GM12892 (cell line): ENCODE measurements around the gene PLCH1.

ENCODE experiments used
- DNase-seq: peaks from one replicate; pipeline ENCODE4 v3.0.0; 2011; ENCODE audit not compliant: insufficient read length
- FAIRE-seq: peaks from 2 replicates; lab custom pipeline; 2011; peaks lifted over from hg19 to GRCh38; lab: Jason Lieb, UNC
- POLR2A ChIP-seq: IDR thresholded peaks from 2 replicates; pipeline ENCODE4 v1.6.1; 2011; ENCODE audit warnings: low read depth, low read length, control low read depth
- POLR2AphosphoS5 ChIP-seq: IDR thresholded peaks from 2 replicates; pipeline ENCODE4 v1.6.1; 2011; ENCODE audit warnings: low read depth, low read length, control low read depth
- TAF1 ChIP-seq: IDR thresholded peaks from 2 replicates; pipeline ENCODE4 v1.6.1; 2011; ENCODE audit warnings: low read depth, mild to moderate bottlenecking, control low read depth, low read length, borderline replicate concordance

The PLCH1 gene

DNA sequence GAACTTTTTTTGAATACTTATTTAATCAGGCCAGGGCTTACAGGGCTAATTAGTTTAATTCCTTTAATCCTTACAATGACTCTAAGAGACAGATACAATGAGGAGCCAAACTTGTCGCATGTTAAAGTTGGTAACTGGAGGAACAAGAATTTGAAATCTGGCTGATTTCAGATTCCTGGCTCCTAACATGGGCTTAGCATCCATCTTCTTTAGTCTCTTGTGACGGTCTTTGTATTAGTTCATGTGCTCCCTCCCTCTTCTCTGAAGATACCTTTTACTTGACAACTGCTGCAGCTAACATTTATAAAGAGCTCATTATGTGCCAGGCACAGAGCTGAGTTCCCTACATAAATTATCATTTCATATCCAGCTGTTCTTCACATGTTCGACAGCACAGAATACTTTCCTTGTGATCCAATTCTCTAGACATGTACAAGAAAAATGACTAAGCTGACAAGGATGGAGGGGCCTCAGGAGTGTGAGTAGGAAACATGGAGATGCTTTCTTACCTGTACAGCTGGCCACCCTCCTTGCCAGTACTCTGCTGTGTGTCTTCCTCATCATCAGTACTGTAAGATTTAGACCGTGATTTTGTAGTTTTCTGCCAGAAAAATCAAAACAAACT lies 244.6 kb downstream of the PLCH1 start:
- DNase-seq (no peak), FAIRE-seq (peak; percentile 48)
- TF ChIP-seq POLR2AphosphoS5 (no peak), POLR2A (no peak)

DNA sequence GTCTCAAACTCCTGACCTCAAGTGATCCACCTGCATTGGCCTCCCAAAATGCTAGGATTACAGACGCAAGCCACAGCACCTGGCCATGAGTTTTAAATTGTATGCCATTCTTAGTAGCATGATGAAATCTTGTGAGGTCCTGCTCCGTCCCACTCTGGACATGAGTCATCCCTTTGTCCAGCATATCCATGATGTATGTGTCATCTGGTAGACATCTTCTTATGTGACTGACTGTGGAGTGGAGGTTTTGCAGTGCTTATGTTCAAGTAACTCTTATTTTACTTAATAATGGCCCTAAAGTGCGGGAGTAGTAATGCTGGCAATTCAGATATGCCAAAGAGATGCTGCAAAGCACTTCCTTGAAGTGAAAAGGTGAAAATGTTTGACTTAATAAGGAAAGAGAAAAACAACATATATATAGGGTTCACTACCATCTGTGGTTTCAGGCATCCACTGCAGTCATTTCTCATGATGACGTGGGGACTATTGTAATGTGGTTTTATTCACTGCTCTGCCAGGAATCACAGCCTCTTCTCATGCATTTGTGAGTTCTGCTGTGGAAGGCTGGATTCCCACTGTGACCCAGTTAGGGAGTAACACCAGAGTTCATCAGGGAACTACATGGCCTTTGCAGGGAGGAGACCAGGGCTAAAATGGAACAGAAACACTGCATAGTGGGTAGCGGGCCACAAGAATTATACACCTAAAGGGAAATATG lies 246.8 kb downstream of the PLCH1 start:
- DNase-seq (no peak), FAIRE-seq (no peak)
- no peak for TF ChIP-seq TAF1
- no peak for TF ChIP-seq POLR2AphosphoS5
- TF ChIP-seq POLR2A = no peak

DNA sequence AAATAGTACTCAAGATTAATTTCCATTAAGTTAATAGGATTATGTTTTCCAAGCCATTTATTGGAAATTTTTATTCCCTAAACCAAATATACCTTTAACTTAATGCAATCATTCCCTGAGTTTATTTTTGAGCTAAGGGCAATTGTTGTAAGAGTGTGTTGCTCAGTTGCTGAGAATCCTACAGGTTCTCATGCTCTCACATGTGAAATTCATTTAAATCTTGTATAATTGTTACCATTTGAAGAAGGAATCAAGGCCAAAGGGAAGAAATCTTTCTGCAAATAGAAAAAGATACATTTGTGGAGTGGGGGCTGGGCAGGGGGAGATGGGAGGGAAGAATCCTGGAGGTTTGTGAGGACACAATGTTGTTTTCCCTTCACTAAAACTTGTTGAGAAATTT lies 248.7 kb downstream of the PLCH1 start:
- TF ChIP-seq POLR2AphosphoS5 (no peak), TAF1 (no peak), POLR2A (no peak)
- DNase-seq = no peak
- no peak for FAIRE-seq

DNA sequence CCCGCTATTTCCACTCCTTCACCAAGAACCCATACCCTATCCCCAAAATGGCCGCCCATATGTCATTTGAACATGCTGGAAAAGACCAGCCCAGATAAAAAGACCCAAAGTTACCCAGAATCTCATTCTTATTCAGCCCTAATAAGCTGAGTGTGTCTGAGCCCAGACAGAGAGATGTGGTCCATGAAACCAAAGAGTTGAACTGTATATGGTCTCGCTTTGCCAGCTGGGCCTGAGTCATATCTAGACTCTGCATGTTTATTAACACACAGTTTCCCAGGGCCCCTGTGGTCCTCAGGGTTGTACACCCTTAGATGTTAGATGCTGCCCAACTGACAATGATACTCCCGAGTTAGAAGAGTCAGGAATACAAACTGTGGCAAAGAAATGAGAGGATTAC lies 249.5 kb downstream of the PLCH1 start:
- no peak for DNase-seq
- no peak for FAIRE-seq
- TF ChIP-seq POLR2A (no peak), TAF1 (no peak), POLR2AphosphoS5 (no peak)

DNA sequence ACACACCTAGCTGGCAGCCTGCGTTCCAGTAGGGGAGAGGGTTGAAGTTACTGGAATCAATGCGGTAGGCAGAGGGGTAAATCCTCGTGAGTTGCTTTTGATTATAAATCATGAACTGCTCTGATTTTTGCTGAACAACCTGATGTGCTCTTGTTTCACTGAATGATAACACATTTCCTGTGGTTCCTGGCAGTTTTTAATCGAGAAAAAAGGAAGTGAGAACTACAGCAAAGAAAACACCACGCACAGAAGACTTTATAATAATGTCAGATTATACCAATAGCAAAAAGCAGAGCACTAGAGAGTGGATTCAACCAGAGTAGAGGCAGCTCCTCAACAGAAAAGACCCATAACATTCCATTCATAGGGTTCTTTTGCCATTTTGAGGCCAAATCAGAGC lies 250.5 kb downstream of the PLCH1 start:
- no peak for DNase-seq
- FAIRE-seq = no peak
- TF ChIP-seq POLR2A = no peak
- no peak for TF ChIP-seq POLR2AphosphoS5
- no peak for TF ChIP-seq TAF1

DNA sequence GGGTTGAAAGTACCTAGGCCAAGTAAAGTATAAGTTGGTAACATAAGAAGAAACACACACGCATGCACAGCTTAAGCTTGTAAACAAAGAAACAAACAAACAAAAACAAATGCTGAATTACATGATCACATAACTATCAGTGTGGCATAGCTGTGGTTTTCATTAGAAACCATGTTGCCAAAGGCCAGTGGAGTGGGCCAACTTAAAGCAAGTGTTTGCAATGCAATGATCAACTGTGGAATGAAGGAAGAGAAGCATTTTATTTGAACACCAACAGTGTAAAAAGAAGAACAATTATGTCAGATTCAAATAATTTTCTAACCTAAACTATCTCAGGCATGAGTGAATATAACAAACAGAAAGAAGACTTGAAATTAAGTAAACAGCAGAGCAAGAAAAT lies 252.0 kb downstream of the PLCH1 start:
- TF ChIP-seq POLR2AphosphoS5 (no peak), TAF1 (no peak), POLR2A (no peak)
- FAIRE-seq (no peak), DNase-seq (no peak)

DNA sequence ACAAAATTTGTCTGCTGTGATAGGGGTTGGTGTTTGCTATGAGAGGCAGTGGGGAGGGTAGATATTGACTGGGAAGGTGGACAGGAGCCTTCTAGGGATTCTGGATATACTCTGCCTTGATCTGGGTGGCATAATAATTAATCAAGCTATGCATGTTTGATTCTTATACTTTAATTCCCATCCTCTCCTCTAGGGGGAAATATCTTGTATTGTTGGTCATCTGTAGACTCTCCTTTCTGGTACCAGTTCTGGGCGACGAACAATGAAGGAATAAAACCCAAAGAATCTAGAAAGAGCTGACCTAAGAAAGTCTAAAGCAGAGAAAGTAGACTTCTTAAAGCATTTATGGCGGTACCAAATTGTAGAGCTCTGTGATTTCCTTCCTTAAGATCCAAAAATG lies 253.2 kb downstream of the PLCH1 start:
- TF ChIP-seq POLR2AphosphoS5 (no peak), TAF1 (no peak), POLR2A (no peak)
- no peak for FAIRE-seq
- DNase-seq = no peak

DNA sequence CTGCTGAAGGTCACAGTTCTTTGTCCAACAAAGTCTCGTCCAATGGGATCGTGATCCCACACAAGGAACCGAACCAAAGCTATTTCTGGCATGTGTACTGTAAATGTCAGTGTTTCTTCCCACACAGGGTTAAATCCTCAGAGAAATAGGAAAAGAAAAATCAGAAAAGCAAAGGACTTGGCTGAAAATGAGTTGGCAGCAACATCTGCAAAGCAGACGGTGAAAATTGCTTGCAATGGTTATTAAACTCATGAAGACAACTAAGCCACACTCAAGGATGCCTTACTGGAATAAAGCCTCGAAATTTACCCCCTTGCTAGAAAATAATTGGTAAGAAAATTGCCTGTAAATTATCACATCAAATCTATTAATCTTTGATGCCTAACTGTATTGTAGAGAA lies 256.2 kb downstream of the PLCH1 start:
- no peak for FAIRE-seq
- TF ChIP-seq POLR2AphosphoS5 (no peak), POLR2A (no peak), TAF1 (no peak)
- DNase-seq = no peak

DNA sequence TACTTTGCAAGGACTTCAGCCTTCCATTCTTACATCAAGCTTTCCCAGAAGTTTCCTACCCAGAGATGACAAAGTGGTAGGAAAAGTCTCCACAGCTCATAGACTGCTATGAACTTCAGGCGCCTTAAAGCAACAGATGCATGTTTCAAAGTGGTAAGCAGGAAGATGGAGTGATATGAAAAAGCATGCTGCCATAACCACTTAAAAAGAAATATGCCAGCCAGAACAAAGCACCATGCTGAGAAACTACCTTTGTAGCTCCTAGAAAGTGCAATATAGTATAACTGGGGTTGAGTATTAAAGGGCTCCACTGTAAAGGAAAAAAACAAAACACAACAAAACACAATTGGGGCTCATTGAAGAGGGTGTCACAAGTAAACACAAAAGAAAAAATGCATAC lies 259.0 kb downstream of the PLCH1 start:
- TF ChIP-seq TAF1 (no peak), POLR2A (no peak), POLR2AphosphoS5 (no peak)
- FAIRE-seq (no peak), DNase-seq (no peak)

DNA sequence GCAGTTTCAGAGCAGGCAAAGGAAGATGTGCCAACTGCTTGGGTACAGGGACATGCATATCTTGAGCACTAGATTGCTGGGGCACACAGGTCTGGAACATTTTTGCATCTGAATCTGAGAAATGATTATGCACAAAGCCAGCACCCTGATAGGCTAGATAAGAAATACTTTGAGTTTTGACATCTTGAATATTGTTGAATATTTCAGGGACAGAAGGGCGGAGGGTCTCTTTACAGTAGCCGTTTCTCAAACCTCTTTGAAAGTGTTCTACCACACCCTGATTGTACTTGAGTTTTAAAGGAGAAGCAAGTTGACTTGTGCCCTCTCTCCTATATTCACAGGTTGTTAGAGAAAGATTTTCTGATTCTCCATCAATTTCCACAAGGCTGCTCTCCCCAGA lies 263.3 kb downstream of the PLCH1 start:
- TF ChIP-seq POLR2AphosphoS5 (no peak), POLR2A (no peak), TAF1 (no peak)
- no peak for FAIRE-seq

DNA sequence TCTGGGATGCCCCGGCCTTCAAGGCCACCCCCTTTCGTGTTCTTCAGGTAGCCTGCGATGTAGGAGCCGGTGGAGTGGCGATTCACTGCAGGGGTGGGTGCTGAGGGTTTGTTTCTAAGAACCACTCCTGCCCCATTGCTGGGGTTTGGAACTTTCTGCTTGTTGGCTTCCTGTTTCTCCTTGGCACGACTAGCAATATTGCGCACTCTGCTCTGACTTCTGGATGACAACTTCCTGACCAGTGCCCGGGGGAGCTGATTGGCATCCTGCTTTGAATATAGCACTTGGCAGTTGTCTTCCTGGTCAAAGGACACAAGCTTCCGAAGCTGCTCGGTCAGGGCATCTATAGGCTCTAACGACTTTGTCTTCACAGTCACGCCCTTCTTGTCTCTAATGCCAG lies 263.8 kb downstream of the PLCH1 start:
- DNase-seq (no peak), FAIRE-seq (no peak)
- TF ChIP-seq TAF1 (no peak), POLR2AphosphoS5 (no peak), POLR2A (no peak)

More for the DNA sequence above, 263.3 kb downstream of the PLCH1 start:
- DNase-seq = no peak

DNA sequence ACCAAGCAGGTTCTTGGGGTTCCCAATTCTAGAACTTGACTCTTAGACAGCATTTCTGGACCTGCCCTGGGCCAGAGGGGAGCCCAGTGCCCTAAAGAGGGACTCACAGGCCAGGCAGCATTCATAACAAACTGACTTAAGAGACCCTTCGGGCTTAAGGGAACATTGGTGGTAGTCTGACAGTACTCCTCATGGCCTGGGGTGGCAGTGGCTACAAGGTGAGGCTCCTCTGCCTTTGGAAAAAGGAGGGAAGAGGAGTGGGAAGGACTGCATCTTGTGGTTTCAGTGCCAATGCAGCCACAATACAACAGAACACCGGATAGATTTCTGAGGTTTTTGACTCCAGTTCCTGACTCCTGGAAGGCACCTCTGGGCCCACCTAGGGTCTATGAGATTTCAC lies 279.2 kb downstream of the PLCH1 start:
- no peak for FAIRE-seq
- DNase-seq = no peak
- TF ChIP-seq TAF1 (no peak), POLR2A (no peak), POLR2AphosphoS5 (no peak)
